H1 (cell line): Measurements from ENCODE around the gene SLC39A11. TPM values are rescaled to one million over a fixed set of nuclear protein-coding genes. Genes with fewer than 3 reads are reported as not detected.

Experiments used
- HDAC6 ChIP-seq: IDR thresholded peaks from one replicate; pipeline ENCODE4 v1.7.1; 2012; ENCODE audit warnings: low read depth, mild to moderate bottlenecking, inconsistent platforms, low read length, moderate library complexity
- SIRT6 ChIP-seq: IDR thresholded peaks from one replicate; pipeline ENCODE4 v1.7.1; 2012; ENCODE audit warnings: low read length, inconsistent platforms
- polyA plus RNA-seq, 7 experiments: library from polyadenylated mRNA; depleted of rRNA in 3 of 7; stranded (reverse) in 5 of 7; unstranded in 2 of 7; fragments of >200 nt in 5 of 7; fragments of 200-250 nt in 2 of 7; gene quantifications; 1 replicate in 5 of 7; 2 replicates in 1 of 7; 4 replicates in 1 of 7; pipeline versions ENCODE4 v1.2.1 to v1.2.3, GENCODE V29; 2011 to 2013; ENCODE audit warnings: missing spikeins in 2 of 7, mixed read lengths in 2 of 7
- total RNA-seq: library from RNA; stranded (reverse); fragmentation: NEBNext Ultra II Directional; extraction: Animal tissue kit (Norgen Biotek cat#: 25700); gene quantifications from 2 replicates; pipeline ENCODE4 v1.2.1, GENCODE V29; 2021
- TF ChIP-seq, protein P1 (sequence below): fragments of 300-600 bp; sonication (generic); IDR thresholded peaks from 2 replicates; pipeline ENCODE4 v1.7.1; 2012; ENCODE audit warnings: low read length, moderate library complexity, mild to moderate bottlenecking, inconsistent platforms; ENCODE audit not compliant: insufficient replicate concordance

The SLC39A11 gene
- total and polyA plus RNA-seq, 2 of the 8 experiments (the other 6 are each of a cell fraction or from before 2014, with no cell fraction given) = 12.2 to 19.6 TPM

DNA sequence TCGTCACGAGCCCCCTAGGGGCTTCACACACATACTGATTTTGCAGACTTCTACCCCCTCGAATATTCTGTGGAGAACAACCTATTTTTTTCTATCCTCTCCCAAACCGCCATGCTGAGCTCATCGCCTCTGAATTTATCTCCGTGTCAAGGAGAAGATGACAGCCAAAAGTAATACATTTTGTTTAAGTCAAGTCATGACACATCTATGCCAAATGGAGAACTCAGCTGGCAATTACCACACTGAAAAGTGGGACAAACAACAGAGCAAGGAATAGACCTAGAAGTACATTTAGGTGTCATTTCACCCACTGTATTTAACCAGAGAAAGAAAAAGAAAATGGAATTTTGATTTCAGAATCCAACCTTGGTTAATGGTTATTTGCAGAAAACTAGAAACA, 260.2 kb downstream of the SLC39A11 start (continued):
- TF ChIP-seq, protein P1, sequence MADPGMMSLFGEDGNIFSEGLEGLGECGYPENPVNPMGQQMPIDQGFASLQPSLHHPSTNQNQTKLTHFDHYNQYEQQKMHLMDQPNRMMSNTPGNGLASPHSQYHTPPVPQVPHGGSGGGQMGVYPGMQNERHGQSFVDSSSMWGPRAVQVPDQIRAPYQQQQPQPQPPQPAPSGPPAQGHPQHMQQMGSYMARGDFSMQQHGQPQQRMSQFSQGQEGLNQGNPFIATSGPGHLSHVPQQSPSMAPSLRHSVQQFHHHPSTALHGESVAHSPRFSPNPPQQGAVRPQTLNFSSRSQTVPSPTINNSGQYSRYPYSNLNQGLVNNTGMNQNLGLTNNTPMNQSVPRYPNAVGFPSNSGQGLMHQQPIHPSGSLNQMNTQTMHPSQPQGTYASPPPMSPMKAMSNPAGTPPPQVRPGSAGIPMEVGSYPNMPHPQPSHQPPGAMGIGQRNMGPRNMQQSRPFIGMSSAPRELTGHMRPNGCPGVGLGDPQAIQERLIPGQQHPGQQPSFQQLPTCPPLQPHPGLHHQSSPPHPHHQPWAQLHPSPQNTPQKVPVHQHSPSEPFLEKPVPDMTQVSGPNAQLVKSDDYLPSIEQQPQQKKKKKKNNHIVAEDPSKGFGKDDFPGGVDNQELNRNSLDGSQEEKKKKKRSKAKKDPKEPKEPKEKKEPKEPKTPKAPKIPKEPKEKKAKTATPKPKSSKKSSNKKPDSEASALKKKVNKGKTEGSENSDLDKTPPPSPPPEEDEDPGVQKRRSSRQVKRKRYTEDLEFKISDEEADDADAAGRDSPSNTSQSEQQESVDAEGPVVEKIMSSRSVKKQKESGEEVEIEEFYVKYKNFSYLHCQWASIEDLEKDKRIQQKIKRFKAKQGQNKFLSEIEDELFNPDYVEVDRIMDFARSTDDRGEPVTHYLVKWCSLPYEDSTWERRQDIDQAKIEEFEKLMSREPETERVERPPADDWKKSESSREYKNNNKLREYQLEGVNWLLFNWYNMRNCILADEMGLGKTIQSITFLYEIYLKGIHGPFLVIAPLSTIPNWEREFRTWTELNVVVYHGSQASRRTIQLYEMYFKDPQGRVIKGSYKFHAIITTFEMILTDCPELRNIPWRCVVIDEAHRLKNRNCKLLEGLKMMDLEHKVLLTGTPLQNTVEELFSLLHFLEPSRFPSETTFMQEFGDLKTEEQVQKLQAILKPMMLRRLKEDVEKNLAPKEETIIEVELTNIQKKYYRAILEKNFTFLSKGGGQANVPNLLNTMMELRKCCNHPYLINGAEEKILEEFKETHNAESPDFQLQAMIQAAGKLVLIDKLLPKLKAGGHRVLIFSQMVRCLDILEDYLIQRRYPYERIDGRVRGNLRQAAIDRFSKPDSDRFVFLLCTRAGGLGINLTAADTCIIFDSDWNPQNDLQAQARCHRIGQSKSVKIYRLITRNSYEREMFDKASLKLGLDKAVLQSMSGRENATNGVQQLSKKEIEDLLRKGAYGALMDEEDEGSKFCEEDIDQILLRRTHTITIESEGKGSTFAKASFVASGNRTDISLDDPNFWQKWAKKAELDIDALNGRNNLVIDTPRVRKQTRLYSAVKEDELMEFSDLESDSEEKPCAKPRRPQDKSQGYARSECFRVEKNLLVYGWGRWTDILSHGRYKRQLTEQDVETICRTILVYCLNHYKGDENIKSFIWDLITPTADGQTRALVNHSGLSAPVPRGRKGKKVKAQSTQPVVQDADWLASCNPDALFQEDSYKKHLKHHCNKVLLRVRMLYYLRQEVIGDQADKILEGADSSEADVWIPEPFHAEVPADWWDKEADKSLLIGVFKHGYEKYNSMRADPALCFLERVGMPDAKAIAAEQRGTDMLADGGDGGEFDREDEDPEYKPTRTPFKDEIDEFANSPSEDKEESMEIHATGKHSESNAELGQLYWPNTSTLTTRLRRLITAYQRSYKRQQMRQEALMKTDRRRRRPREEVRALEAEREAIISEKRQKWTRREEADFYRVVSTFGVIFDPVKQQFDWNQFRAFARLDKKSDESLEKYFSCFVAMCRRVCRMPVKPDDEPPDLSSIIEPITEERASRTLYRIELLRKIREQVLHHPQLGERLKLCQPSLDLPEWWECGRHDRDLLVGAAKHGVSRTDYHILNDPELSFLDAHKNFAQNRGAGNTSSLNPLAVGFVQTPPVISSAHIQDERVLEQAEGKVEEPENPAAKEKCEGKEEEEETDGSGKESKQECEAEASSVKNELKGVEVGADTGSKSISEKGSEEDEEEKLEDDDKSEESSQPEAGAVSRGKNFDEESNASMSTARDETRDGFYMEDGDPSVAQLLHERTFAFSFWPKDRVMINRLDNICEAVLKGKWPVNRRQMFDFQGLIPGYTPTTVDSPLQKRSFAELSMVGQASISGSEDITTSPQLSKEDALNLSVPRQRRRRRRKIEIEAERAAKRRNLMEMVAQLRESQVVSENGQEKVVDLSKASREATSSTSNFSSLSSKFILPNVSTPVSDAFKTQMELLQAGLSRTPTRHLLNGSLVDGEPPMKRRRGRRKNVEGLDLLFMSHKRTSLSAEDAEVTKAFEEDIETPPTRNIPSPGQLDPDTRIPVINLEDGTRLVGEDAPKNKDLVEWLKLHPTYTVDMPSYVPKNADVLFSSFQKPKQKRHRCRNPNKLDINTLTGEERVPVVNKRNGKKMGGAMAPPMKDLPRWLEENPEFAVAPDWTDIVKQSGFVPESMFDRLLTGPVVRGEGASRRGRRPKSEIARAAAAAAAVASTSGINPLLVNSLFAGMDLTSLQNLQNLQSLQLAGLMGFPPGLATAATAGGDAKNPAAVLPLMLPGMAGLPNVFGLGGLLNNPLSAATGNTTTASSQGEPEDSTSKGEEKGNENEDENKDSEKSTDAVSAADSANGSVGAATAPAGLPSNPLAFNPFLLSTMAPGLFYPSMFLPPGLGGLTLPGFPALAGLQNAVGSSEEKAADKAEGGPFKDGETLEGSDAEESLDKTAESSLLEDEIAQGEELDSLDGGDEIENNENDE = no peak
- TF ChIP-seq SIRT6 = no peak
- TF ChIP-seq HDAC6 = no peak
- TF ChIP-seq, all 59 proteins: peak for 0
